GM21367 (cell line): ENCODE measurements around the gene FAM47B.

Experiments
- ATAC-seq: cut with Tn5 transposase; IDR thresholded peaks from one replicate; pipeline ENCODE4 v1.9.1; 2021; ENCODE audit not compliant: unreplicated experiment

The FAM47B gene

DNA sequence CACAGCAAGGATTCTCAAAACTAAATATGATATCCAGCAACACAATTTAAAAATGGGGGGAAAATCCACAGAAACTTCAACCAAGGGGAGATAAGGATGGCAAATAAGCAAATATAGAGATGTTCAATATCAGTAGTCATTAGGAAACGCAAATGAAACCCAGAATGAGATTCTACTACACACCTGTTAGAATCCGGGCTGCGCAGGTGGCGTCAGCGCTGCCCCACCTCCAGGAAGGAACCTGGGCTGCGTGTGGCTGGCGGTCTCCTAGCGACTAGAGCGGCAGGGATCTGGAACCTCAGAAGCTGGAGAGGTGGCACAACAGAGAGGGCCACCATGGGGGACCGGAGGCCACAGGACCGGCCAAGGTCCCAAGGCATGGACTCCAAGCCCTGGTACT is at the start of gene FAM47B:
Gene FAM47B (plus strand): TSS at position 301 of the 400 bp plus-strand sequence. CDS start 36 bp downstream, at position 337.
- no peak for ATAC-seq

DNA sequence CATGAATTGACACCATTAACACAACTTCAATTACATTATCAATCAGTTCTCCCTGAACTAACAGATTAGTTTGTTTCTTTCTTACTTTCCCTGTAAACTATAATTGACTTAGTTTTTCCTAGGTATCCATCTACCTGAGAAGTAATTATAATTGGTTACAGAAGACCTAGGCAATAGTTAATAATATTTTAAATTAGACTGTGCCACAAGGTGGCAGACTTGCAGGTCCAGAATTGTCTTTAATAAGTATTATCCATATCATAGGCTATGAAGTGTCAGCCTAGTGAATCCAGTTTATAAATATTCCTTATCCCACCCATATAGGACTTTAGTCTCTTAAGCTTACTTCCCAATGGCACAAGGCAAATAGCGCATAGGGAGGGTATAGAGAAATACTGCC is 48.9 kb upstream of the FAM47B start:
- no peak for ATAC-seq

DNA sequence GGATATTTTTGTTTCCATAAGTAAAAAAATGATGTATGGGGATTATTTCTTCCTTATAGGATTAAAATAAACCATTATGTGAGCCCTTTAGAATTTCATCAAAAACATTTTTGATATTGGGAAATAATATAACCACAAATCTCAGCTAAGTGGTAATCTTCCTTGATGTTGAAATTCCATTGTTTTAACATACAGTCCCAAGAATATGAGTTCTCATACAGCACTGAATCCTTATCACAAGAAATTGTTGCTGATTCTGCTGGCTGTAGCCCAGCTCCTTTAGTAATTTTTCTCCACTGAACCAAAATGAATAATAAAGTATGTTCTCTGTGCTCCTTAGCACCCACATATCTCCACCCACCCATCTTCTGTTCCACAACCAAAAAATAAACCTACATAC is 41.9 kb upstream of the FAM47B start:
- ATAC-seq = no peak

DNA sequence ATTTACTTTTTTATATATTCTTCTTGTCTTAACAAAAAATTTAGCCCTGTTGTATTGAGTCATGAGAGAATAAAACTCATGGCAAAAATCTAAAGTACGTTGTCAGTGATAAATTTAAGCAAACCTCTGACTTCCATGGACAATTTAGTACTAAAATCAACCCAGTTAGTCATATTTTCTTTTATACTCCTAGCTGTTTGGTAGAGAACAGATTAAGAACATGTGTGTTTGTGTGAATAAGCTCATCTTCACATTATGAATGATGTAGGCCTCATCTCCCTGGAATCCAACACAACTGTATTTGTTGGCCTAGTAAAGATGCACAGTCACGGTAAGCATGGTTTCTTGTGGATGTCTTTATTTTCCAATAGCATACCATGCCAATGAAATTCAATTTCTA is 40.8 kb upstream of the FAM47B start:
- no peak for ATAC-seq

DNA sequence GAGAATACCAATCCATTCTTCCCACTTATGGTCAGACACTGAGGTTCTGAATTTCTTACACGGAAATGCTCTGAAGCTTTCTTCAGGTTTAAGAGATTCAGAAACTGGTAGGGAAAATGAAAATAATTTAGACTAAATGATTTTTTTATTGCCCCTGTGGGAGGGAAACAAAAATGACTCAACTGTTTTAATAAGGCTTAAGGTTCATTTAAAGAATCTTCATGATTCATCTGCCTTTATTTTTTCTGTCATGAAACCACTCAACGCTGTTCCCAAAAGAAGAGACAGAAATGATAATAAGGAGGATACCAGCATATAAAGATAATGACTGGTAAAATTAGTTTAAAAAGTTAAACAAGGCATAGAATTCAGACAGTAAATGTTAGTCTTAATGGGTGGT is 39.3 kb upstream of the FAM47B start:
- no peak for ATAC-seq

DNA sequence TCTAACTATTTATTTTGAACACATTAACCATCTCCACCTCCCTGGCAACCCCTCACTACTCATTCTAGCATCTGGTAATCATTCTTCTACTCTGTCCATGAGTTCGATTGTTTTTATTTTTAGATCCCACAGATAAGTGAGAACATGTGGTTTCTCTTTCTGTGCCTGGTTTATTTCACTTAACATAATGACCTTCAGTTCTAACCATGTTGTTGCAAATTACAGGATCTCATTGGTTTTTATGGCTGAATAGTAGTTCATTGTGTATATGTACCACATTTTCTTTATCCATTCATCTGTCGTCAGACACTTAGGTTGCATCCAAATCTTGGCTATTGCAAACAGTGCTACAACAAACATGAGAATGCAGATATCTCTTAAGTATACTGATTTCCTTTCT is 33.4 kb upstream of the FAM47B start:
- ATAC-seq = no peak

DNA sequence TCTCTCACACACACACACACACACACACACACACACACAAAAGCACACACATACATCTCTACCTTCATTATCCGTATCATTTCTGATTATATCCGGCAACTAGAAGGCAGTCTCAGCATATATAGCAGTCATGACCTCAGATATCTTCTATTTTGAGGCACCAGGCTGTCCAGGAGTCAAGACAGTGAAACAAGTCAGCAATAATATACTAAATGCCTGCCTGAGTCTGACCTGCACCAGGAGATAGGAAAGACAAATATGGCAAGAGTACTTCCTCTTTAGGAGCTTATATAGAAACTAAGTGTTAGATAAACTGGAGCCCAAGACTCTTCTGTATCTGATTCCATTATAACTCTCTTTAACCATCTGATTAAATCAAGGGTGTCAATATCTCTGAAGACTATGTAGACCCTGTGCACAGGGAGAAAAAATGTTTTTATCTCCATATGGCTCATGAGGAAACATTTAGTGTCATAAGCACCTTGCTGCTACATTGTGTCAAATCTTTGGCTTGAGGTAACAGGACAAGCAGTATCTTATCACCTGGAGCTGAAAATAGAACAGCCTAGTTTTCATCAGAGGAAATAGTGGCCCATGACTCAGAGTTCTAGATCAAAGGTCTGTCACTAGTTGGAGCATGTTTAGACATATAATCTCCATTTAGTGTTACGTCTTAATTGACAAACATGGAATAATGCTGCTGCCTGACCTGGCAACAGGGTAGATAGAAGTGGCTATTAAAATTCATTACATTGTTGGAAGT is 27.0 kb upstream of the FAM47B start:
- ATAC-seq = no peak

DNA sequence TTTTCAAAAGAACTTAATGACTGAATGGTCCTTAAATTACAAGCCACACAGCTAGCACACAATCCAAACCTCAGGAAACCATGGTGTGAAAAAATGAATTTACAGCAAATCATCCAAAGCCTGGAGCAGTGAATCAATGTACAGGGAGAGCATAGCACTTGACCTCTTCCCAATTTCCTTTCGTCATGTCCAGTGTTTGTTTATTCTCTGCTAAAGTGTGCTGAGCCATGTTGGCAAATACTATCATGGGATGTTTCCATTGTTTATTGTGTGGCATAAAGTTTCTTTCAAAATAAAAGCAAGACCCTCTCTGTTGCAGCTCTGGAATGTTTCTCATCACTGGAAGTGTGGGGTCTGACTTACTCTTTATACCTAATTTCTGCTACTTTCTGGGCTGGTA is 25.4 kb upstream of the FAM47B start:
- no peak for ATAC-seq

DNA sequence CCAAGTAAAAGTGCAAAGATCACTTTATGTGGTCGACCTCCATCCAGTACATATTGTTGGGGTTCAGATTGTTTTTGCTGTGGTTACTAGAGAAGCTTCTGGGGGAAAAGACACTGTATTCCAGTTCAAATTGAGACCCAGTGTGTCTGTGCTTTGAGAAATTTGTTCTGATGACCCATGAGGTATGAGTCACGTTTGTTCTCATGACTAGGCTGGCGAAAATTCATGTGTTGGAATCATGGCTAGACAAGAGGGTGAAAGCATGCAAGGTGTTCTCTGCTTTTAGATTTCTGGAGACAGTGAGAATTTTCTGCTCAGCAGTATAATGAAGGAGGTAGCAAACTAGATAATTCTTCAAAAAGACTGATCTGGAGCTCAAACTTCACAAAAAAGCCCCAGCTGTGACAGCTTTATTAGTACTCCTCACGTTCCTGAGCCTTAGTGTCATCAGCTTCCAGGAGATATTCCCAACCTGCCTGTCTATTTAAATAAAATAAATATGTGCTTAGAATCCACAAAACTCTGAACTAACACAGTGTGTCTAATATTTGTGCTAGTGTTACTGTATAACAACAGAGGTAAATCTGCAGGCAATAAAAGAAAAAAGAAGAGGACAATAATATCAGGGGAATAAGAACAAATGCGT is 24.4 kb upstream of the FAM47B start:
- ATAC-seq = no peak

DNA sequence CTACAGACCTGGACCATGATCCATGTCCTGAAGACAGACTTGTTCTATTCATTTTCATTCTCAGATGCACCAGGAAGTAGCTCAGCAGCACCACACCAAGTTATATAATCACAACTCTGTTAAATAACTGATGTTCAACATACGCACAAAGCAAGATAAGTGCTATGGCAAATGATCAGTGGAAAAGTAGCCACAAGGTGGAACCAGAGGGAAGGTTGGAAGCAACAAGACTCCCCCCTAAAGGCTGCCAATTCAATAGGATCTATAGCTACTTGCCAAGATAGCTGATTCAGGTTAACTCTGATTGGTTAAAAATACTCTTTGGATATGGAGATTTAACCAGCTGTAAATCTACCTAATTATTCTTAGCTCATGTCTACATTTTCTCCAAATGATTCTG is 23.7 kb upstream of the FAM47B start:
- ATAC-seq = no peak

DNA sequence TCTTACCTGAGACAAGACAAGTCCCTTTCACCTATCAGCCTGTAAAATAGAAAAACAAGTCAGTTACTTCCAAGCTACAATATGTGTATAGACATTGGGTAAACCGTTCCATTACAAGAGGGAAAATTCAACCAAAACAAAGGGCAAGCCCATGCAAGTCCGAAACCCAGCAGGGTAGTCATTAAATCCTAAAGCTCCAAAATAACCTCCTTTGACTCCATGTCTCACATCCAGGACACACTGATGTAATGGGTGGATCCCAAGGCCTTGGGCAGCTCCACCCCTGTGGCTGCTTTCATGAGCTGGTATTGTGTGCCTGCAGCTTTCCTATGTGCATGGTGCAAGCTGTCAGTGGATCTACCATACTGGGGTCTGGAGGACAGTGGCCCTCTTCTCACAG is 14.7 kb upstream of the FAM47B start:
- ATAC-seq = no peak

DNA sequence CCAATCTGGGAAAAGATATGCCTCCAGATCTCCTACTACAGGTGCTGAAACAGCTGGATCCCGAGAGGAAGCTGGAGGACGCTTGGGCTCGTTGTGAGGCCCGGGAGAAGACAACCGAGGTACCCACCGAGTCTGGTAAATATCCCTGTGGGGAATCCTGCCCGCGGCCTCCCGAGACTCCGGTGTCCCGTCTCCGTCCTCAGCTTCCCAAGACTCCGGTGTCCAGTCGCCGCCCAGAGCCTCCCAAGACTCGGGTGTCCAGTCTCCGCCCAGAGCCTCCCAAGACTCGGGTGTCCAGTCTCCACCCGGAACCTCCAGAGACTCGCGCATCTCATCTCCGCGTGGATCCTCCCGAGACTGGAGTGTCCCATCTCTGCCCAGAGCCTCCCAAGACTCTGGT is 639 bp downstream of the FAM47B start:
- ATAC-seq = no peak

DNA sequence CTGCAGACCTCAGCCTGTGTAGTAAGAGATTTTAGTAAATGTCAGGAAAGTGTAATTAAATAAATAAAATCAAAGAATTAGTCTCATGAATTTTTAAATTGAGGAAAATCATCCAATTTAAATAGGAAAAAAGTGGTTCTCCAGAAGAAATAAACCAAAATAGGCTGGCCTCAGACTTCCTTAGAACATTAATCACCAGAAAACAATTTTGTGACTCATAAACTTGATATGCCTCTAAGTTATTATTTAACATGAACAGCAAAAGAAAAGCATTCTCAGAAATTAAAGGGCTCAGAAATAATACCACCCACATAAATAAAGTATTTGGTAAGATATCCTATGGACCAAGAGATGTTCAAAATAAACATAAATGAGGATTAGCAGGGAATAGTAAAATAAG is 14.3 kb downstream of the FAM47B start:
- ATAC-seq = no peak

DNA sequence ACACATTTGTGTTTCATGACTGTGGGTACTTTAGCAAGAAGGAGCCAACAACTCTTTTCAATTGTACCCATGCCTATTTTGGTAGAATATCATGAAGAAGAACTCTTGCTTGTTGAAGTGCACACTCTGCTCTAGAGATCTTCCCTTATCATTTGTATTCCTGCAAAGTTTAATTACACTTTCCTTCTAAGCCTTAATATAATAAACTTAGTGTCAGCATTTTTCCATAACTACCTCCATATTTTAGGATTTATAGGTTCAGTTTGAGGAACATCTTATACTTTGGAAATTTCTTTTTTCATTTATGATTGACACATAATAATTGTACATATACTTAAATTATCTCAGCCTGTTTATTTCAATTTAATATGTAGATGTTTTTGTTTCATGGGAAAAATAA is 19.1 kb downstream of the FAM47B start:
- ATAC-seq = no peak

DNA sequence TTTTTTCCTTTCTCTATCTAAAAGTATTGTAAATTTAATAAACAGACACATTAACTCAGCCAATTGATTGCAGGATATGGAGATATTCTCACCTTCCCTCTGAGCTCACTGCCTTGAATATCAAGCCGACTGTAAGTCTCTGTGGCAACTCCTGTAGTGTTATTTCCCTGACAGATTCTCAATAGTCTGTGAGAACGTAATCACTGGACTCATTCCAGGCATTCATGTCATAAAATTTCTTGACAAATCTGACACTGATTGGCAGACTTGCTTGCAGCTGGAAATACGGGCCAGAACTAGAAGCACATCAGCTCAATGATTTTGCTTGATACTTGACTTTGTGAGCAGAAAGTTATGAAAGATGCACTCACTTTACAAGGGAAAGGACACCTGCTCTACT is 29.6 kb downstream of the FAM47B start:
- ATAC-seq = no peak

DNA sequence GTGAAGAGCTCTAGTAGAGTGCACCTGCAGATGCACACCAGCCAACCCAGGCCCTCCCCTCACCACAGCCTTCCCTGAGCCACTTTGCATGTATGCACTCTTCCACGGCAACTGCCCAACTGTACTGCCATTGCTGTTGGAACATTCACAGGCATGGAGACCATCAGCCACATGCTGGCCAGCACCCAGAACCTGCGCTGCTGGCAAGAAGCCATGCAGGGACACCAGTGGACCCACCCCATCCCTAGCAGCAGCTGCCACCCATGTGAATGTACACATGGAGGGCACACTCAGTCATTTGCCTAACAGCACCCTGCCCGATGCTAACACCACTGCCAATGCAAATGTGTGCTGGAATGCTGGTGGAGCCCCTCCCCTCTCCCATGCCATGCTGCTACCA is 35.6 kb downstream of the FAM47B start:
- ATAC-seq = no peak

DNA sequence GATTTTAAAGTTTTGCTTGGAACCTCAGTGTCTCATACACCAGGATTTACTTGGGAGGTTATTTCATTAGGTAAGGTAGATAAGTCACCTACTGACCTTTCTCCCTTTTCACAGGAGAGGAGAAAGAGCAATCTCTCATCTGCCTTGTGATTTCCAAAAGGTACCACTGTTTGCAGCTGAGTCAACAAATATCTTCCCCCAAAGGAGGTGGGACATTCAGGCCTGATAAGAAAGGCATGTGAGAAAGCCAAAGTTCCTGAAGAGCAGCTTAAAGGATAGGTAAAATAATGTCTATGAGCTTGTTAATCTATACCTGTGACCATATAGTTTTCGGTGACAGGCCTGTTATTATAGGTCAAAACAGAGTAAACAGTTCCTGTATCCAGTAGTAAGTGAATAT is 45.0 kb downstream of the FAM47B start:
- no peak for ATAC-seq
